Lower leg skin (tissue), 4 donors: Measurements from ENCODE around the gene MBOAT1. TPM values are rescaled to one million over a fixed set of nuclear protein-coding genes. Genes with fewer than 3 reads are reported as not detected.

ENCODE experiments used
- DNase-seq, 2 donors: peaks; one replicate each; pipeline ENCODE4 v3.0.0-alpha.2; 2019; ENCODE audit warnings: low spot score in 2 of 2
- H3K4me3 ChIP-seq: fragments of 200-600 bp; sonication (generic); 2 replicates; pipeline ENCODE4 v1.5.1; 2017; ENCODE audit warnings: mild to moderate bottlenecking, low read depth; ENCODE audit not compliant: poor library complexity, severe bottlenecking
- CTCF ChIP-seq, 3 donors: fragments of 450-650 bp; IDR thresholded peaks; one replicate each; pipeline ENCODE4 v1.5.1; 2016; ENCODE audit warnings: antibody characterized with exemption in 3 of 3, mild to moderate bottlenecking in 3 of 3, moderate library complexity in 2 of 3
- POLR2A ChIP-seq, 2 donors: fragments of 450-650 bp; IDR thresholded peaks; one replicate each; pipeline ENCODE4 v1.6.1; 2016 to 2017; ENCODE audit warnings: antibody characterized with exemption in 2 of 2, mild to moderate bottlenecking in 1 of 2, moderate library complexity in 1 of 2
- WGBS, 2 donors: methylation state at CpG; one replicate each; pipeline ENCODE4 v1.1.5; 2018; 5-methylcytosine and 5-hydroxymethylcytosine counted together
- intact Hi-C: fragments of 100-400 bp; cut with DNase I; formaldehyde crosslinking; loops from one replicate; pipeline ENCODE4 v1.15.0; 2023; ENCODE audit warnings: low total_unique reads
- total RNA-seq, 4 donors: library from RNA; depleted of rRNA; stranded (reverse); fragments of >200 nt; gene quantifications; one replicate each; pipeline ENCODE4 v1.1.0, GENCODE V29; 2016

Gene MBOAT1
- total RNA-seq, 4 donors from 2014 or later, result 5.8 to 8.2 (median 6.6) TPM

- intact Hi-C loops, result no loop called here
- WGBS, 2 donors, result 84 to 85% methylated on average over 9 of the region's 9 CpGs
Observed at GRCh38 chr6:20160541-20161283, 51.6 kb downstream of the MBOAT1 start.

GRCh38 chr6:20159781-20160540 is 52.3 kb downstream of the MBOAT1 start:
- DNase-seq, result no peak

More at GRCh38 chr6:20160541-20161283, 51.6 kb downstream of the MBOAT1 start:
- TF ChIP-seq POLR2A (IDR thresholded peaks at IDR 0.05), result no peak
- TF ChIP-seq CTCF (IDR thresholded peaks at IDR 0.05), result no peak
- no peak overlapping the region for H3K4me3 ChIP-seq
- DNase-seq, result no peak

DNA sequence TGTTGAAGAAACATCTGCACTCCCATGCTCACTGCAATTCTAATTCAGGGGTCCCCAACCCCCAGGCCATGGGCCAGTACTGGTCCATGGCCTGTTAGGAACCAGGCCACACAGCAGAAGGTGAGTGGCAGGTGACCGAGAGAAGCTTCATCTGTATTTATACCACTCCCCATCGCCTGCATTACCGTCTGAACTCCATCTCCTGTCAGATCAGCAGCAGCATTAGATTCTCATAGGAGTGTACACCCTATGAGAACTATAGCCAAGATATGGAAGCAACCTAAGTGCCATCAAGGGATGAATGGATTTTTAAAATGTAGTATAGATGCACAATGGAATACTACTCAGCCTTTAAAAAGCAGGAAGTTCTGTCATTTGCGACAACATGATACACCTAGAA is 53.2 kb downstream of the MBOAT1 start:
- no peak overlapping the region for H3K4me3 ChIP-seq
- no peak for TF ChIP-seq POLR2A (IDR thresholded peaks at IDR 0.05)
- intact Hi-C loops, result no loop called here
- DNase-seq, result no peak
- 71 to 72% methylated on average over 4 of the region's 4 CpGs for WGBS, 2 donors

More at GRCh38 chr6:20159781-20160540, 52.3 kb downstream of the MBOAT1 start:
- intact Hi-C loops, result no loop called here
- no peak overlapping the region for H3K4me3 ChIP-seq
- 60 to 68% methylated on average over 5 of the region's 5 CpGs for WGBS, 2 donors
- no peak for TF ChIP-seq CTCF (IDR thresholded peaks at IDR 0.05)
- TF ChIP-seq POLR2A (IDR thresholded peaks at IDR 0.05), result no peak

GRCh38 chr6:20158676-20159075 is 53.6 kb downstream of the MBOAT1 start:
- WGBS, 2 donors, result 81 to 91% methylated on average over 4 of the region's 4 CpGs
- no peak for DNase-seq
- intact Hi-C loops, result no loop called here

DNA sequence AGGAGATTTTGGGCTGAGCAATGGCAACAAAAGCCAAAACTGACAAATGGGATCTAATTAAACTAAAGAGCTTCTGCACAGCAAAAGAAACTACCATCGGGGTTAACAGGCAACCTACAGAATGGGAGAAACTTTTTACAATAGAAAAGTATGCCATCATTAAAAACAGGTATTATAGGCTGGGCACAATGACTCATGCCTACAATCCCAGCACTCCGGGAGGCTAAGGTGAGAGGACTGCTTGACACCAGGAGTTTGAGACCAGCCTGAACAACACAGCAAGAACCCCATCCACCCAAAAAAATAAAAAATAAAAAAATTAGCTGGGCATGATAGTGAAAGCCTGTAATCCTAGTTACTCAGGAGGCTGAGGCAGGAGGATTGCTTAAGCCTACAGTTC is 55.4 kb downstream of the MBOAT1 start:
- no peak overlapping the region for H3K4me3 ChIP-seq
- 90 to 95% methylated on average over 2 of the region's 2 CpGs for WGBS, 2 donors
- no peak for DNase-seq
- TF ChIP-seq POLR2A (IDR thresholded peaks at IDR 0.05) (no peak), CTCF (IDR thresholded peaks at IDR 0.05) (no peak)
- intact Hi-C loops, result no loop called here

More at GRCh38 chr6:20158676-20159075, 53.6 kb downstream of the MBOAT1 start:
- H3K4me3 ChIP-seq, result no peak overlapping the region
- TF ChIP-seq CTCF (IDR thresholded peaks at IDR 0.05), result no peak
- TF ChIP-seq POLR2A (IDR thresholded peaks at IDR 0.05), result no peak

DNA sequence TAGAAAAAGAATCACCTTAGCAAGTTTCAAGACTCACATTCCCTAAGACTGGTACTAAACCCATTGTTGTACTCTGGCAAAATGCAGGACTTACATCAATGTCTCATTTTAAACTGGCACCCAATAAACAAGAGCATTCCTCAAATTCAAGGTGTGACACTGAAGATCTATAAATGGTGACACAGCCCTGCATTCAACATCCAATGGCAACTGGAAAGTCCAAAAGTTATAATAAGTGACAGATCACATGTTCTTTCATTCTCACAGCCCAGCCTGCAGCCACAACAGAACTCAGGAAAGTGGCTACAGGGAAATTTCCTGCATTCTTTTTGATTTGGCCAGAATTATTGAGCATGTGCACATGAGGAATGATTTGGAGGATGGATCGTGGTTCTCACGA is 57.5 kb downstream of the MBOAT1 start:
- DNase-seq, result no peak
- no peak overlapping the region for H3K4me3 ChIP-seq
- TF ChIP-seq POLR2A (IDR thresholded peaks at IDR 0.05) (no peak), CTCF (IDR thresholded peaks at IDR 0.05) (no peak)
- intact Hi-C loops, result no loop called here
- 93 to 96% methylated on average over 2 of the region's 2 CpGs for WGBS, 2 donors
